ENCODE data around the gene CLHC1. TPM values are rescaled to one million over a fixed set of nuclear protein-coding genes. Genes with fewer than 3 reads are reported as not detected.

CLHC1 gene
- total and polyA plus RNA-seq, 10 of the 15 experiments (the other 5 are each of a cell fraction or from before 2014, with no cell fraction given): 2.6 to 6.8 (median 4.7) TPM

DNA sequence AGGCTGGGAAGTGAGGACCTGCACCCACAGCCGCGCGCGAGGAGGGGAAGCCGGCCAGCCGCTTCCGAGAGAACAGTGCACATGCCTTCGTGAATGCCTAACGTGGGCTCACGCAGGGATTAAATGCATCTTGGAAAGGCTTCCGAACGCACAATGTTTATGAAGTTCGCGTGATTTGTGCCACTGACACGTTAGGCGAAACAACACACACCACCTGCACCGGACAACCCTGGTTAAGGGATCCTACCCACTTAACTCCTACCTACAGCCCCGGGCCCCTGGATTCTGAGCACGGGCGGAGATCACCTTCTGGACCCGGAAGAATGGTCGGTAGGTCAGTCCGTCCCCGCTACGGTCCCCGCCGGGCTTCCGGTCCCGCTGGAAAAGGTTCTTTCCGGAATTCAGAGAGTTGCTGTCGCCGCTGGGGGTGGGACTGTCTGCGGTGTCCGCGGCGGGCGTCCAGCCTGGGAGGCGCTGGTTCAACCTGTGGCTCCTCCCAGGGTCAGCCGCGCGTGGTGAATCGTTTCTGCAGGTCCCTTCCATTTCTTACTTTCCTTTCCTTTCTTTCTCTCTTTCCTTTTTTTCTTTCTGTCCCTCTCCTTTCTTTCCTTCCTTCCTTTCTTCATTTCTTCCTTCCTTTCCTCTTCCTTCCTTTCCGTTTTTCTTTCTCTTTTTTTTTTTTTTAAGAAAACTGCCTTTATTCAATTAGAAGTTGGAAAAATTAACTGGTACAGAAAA lies 37.0 kb upstream of the CLHC1 start, which contains the start of gene MTIF2 (continued):
- TF ChIP-seq, protein P1, sequence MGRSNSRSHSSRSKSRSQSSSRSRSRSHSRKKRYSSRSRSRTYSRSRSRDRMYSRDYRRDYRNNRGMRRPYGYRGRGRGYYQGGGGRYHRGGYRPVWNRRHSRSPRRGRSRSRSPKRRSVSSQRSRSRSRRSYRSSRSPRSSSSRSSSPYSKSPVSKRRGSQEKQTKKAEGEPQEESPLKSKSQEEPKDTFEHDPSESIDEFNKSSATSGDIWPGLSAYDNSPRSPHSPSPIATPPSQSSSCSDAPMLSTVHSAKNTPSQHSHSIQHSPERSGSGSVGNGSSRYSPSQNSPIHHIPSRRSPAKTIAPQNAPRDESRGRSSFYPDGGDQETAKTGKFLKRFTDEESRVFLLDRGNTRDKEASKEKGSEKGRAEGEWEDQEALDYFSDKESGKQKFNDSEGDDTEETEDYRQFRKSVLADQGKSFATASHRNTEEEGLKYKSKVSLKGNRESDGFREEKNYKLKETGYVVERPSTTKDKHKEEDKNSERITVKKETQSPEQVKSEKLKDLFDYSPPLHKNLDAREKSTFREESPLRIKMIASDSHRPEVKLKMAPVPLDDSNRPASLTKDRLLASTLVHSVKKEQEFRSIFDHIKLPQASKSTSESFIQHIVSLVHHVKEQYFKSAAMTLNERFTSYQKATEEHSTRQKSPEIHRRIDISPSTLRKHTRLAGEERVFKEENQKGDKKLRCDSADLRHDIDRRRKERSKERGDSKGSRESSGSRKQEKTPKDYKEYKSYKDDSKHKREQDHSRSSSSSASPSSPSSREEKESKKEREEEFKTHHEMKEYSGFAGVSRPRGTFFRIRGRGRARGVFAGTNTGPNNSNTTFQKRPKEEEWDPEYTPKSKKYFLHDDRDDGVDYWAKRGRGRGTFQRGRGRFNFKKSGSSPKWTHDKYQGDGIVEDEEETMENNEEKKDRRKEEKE (IDR thresholded peaks at IDR 0.05): no peak
- no peak for TF ChIP-seq NR2C2 (IDR thresholded peaks at IDR 0.05; ENCODE audit: borderline replicate concordance, control insufficient read depth, insufficient read length, low read depth)
- no peak for TF ChIP-seq MEF2B (IDR thresholded peaks at IDR 0.05; ENCODE audit: partially characterized antibody, poor library complexity, severe bottlenecking)
- TF ChIP-seq, protein P2, sequence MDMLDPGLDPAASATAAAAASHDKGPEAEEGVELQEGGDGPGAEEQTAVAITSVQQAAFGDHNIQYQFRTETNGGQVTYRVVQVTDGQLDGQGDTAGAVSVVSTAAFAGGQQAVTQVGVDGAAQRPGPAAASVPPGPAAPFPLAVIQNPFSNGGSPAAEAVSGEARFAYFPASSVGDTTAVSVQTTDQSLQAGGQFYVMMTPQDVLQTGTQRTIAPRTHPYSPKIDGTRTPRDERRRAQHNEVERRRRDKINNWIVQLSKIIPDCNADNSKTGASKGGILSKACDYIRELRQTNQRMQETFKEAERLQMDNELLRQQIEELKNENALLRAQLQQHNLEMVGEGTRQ (IDR thresholded peaks at IDR 0.05; ENCODE audit: borderline replicate concordance, low read depth, low read length): no peak
- TF ChIP-seq, protein P3, sequence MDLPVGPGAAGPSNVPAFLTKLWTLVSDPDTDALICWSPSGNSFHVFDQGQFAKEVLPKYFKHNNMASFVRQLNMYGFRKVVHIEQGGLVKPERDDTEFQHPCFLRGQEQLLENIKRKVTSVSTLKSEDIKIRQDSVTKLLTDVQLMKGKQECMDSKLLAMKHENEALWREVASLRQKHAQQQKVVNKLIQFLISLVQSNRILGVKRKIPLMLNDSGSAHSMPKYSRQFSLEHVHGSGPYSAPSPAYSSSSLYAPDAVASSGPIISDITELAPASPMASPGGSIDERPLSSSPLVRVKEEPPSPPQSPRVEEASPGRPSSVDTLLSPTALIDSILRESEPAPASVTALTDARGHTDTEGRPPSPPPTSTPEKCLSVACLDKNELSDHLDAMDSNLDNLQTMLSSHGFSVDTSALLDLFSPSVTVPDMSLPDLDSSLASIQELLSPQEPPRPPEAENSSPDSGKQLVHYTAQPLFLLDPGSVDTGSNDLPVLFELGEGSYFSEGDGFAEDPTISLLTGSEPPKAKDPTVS (IDR thresholded peaks at IDR 0.05; ENCODE audit: low read depth, low read length): 0 out of 2 replicates have a peak, but pooled peaks have one; percentile 52
- no peak for TF ChIP-seq STAT3 (IDR thresholded peaks at IDR 0.05; ENCODE audit: low read depth, low read length)
- TF ChIP-seq ZZZ3 (IDR thresholded peaks at IDR 0.05; ENCODE audit: control insufficient read depth, insufficient read length, low read depth): no peak
- peak; percentile 92 for TF ChIP-seq POLR2AphosphoS2 (IDR thresholded peaks at IDR 0.05; ENCODE audit: low read depth, low read length)
- peak; percentile 89 for TF ChIP-seq TAF1 (IDR thresholded peaks at IDR 0.05; ENCODE audit: borderline replicate concordance, low read depth, low read length)
- peak; percentile 79; the same call in 1 of the 2 replicates for TF ChIP-seq CBFB (IDR thresholded peaks at IDR 0.05; ENCODE audit: low read depth)
- TF ChIP-seq, protein P4, sequence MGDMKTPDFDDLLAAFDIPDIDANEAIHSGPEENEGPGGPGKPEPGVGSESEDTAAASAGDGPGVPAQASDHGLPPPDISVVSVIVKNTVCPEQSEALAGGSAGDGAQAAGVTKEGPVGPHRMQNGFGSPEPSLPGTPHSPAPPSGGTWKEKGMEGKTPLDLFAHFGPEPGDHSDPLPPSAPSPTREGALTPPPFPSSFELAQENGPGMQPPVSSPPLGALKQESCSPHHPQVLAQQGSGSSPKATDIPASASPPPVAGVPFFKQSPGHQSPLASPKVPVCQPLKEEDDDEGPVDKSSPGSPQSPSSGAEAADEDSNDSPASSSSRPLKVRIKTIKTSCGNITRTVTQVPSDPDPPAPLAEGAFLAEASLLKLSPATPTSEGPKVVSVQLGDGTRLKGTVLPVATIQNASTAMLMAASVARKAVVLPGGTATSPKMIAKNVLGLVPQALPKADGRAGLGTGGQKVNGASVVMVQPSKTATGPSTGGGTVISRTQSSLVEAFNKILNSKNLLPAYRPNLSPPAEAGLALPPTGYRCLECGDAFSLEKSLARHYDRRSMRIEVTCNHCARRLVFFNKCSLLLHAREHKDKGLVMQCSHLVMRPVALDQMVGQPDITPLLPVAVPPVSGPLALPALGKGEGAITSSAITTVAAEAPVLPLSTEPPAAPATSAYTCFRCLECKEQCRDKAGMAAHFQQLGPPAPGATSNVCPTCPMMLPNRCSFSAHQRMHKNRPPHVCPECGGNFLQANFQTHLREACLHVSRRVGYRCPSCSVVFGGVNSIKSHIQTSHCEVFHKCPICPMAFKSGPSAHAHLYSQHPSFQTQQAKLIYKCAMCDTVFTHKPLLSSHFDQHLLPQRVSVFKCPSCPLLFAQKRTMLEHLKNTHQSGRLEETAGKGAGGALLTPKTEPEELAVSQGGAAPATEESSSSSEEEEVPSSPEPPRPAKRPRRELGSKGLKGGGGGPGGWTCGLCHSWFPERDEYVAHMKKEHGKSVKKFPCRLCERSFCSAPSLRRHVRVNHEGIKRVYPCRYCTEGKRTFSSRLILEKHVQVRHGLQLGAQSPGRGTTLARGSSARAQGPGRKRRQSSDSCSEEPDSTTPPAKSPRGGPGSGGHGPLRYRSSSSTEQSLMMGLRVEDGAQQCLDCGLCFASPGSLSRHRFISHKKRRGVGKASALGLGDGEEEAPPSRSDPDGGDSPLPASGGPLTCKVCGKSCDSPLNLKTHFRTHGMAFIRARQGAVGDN (IDR thresholded peaks at IDR 0.05): peak; percentile 86
- no peak; the same call in 1 of the 2 replicates for TF ChIP-seq SREBF1 (IDR thresholded peaks at IDR 0.05; ENCODE audit: low read length)
- TF ChIP-seq RUNX3 (IDR thresholded peaks at IDR 0.05; ENCODE audit: low read length): peak; percentile 90
- TF ChIP-seq HDAC6 (IDR thresholded peaks at IDR 0.05; ENCODE audit: unreplicated experiment): no peak
- peak; percentile 75 for TF ChIP-seq SP1 (IDR thresholded peaks at IDR 0.05; ENCODE audit: low read depth, low read length)
- TF ChIP-seq, protein P5, sequence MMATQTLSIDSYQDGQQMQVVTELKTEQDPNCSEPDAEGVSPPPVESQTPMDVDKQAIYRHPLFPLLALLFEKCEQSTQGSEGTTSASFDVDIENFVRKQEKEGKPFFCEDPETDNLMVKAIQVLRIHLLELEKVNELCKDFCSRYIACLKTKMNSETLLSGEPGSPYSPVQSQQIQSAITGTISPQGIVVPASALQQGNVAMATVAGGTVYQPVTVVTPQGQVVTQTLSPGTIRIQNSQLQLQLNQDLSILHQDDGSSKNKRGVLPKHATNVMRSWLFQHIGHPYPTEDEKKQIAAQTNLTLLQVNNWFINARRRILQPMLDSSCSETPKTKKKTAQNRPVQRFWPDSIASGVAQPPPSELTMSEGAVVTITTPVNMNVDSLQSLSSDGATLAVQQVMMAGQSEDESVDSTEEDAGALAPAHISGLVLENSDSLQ (IDR thresholded peaks at IDR 0.05): peak; percentile 76
- TF ChIP-seq SMAD1 (IDR thresholded peaks at IDR 0.05; ENCODE audit: low read depth, partially characterized antibody): peak; percentile 41
- TF ChIP-seq IRF4 (IDR thresholded peaks at IDR 0.05; ENCODE audit: low read depth, low read length): peak; percentile 65; the same call in 1 of the 2 replicates
- TF ChIP-seq GATAD2B (conservative IDR thresholded peaks at IDR 0.05; ENCODE audit: low read depth): 0 out of 2 replicates have a peak, but pooled peaks have one; percentile 65
